T-cell (primary cell): ENCODE measurements around the gene TBC1D2. TPM values are rescaled to one million over a fixed set of nuclear protein-coding genes. Genes with fewer than 3 reads are reported as not detected.

ENCODE experiments used
- ATAC-seq, 4 experiments: fragments of 200-7000 bp in 3 of 4; fragments of 150-1000 bp in 1 of 4; cut with Tn5 transposase; replicated peaks in 1 of 4; 1 replicate in 3 of 4; 2 replicates in 1 of 4; pipeline ENCODE4 v1.10.0; 2021; ENCODE audit warnings: moderate library complexity in 3 of 4, mild to moderate bottlenecking in 2 of 4, moderate number of reproducible peaks in 1 of 4
- CTCF ChIA-PET, 2 donors: fragments of 300-600 bp; sonication (Branson Sonifier 250); formaldehyde crosslinking; loops; one replicate each; lab custom pipeline; 2022; ENCODE audit warnings: antibody characterized with exemption in 2 of 2; lab: Charles Lee
- POLR2A ChIA-PET, 2 donors: fragments of 300-600 bp; sonication (Branson Sonifier 250); formaldehyde crosslinking; loops; one replicate each; lab custom pipeline; 2022; ENCODE audit warnings: antibody characterized with exemption in 2 of 2; lab: Charles Lee
- DNase-seq, 35 experiments: peaks; one replicate each; pipeline versions ENCODE4 v3.0.0 to v3.0.0-alpha.2; 2013 to 2023
- H3K27ac ChIP-seq: one replicate; pipeline ENCODE4 v1.5.1; 2013; ENCODE audit warnings: low read length
- H3K27me3 ChIP-seq, 2 experiments: replicated peaks in 1 of 2; 1 replicate in 1 of 2; 2 replicates in 1 of 2; pipeline versions ENCODE4 v1.6.1 to v1.7.0; 2013; ENCODE audit warnings: low read length in 1 of 2, mixed read lengths in 1 of 2; ENCODE audit not compliant: control insufficient read depth in 2 of 2, insufficient read depth in 2 of 2; ENCODE audit errors: extremely low read depth in 1 of 2
- H3K36me3 ChIP-seq, 2 donors: 1 replicate in 1 of 2; 2 replicates in 1 of 2; pipeline versions ENCODE4 v1.6.1 to v1.7.0; 2013; ENCODE audit warnings: low read length in 1 of 2; ENCODE audit not compliant: control insufficient read depth in 2 of 2, insufficient read depth in 1 of 2; ENCODE audit errors: extremely low read depth in 1 of 2
- H3K4me1 ChIP-seq, 2 experiments: 1 replicate in 1 of 2; 2 replicates in 1 of 2; pipeline versions ENCODE4 v1.6.1 to v1.7.0; 2013; ENCODE audit warnings: low read length in 2 of 2, mixed read lengths in 1 of 2; ENCODE audit not compliant: insufficient read depth in 2 of 2, control insufficient read depth in 1 of 2; ENCODE audit errors: extremely low read depth in 1 of 2
- H3K4me3 ChIP-seq, 2 donors: 1 replicate in 1 of 2; 2 replicates in 1 of 2; pipeline versions ENCODE4 v1.5.1 to v1.7.0; 2013; ENCODE audit warnings: mild to moderate bottlenecking in 2 of 2, low read length in 1 of 2, moderate library complexity in 1 of 2; ENCODE audit not compliant: control insufficient read depth in 1 of 2; ENCODE audit errors: extremely low read depth in 1 of 2
- H3K9me3 ChIP-seq: 2 replicates; pipeline ENCODE4 v1.7.0; 2013
- H3K27ac Mint-ChIP-seq, 2 donors: one replicate each; pipeline ENCODE4 v1.8.0; 2020 to 2021; ENCODE audit warnings: mild to moderate bottlenecking in 2 of 2, mixed read lengths in 2 of 2
- H3K27me3 Mint-ChIP-seq, 2 donors: one replicate each; pipeline ENCODE4 v1.8.0; 2021 to 2022; ENCODE audit warnings: mixed read lengths in 2 of 2
- H3K36me3 Mint-ChIP-seq: one replicate; pipeline ENCODE4 v1.8.0; 2021; ENCODE audit warnings: mixed read lengths
- H3K4me1 Mint-ChIP-seq, 3 donors: one replicate each; pipeline ENCODE4 v1.8.0; 2020 to 2022; ENCODE audit warnings: mixed read lengths in 3 of 3, mild to moderate bottlenecking in 1 of 3
- H3K4me3 Mint-ChIP-seq, 3 donors: one replicate each; pipeline ENCODE4 v1.8.0; 2020 to 2022; ENCODE audit warnings: mild to moderate bottlenecking in 3 of 3, mixed read lengths in 3 of 3, moderate library complexity in 3 of 3
- H3K9me3 Mint-ChIP-seq, 3 donors: one replicate each; pipeline ENCODE4 v1.8.0; 2020 to 2022; ENCODE audit warnings: mixed read lengths in 3 of 3
- WGBS: methylation state at CpG from one replicate; pipeline ENCODE4 v1.1.5; 2013; ENCODE audit warnings: missing lambda C conversion rate; ENCODE audit not compliant: insufficient coverage; 5-methylcytosine and 5-hydroxymethylcytosine counted together
- total RNA-seq, 35 experiments: library from RNA in 6 of 35; stranded (reverse) in 6 of 35; fragments of 120-200 nt in 1 of 35; gene quantifications; one replicate each; pipeline versions ENCODE4 v1.2.1 to v1.2.4 and lab custom pipeline; 2013 to 2026

TBC1D2 gene
- total RNA-seq, 5 donors from 2014 or later (not counting 1 experiment from before 2014, with no cell fraction given) = 4.5 to 10.7 (median 7.1) TPM

DNA sequence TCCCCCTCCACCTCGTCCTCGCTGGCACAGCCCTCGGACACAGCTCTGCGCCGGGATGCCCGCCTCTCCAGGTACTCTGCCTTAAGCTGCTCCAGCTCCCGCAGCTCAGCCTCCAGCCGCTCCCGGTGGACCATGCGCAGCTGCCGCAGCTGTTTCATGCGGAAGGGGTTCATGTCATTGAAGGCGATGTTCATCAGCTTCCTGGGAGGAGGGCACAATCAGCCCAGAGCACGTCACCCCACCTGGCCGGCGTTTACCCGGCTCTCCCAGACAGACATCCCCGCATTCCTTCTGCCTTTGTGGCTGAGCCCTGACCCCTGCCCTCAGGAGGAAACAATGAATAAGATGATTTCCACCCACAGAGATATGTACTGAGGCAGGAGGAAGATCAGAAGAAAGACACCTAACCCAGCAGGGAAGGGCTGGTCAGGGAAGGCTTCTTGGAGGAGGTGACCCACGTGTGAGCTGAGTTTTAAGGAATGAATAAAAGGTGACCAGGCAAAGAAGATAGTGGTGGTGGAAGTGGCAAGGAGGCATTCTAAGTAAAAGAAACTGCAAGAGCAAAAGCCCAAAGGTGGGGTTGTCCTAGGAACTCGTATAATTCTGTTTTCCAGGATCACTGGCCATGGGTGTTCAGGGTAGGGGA lies 55.9 kb downstream of the TBC1D2 start:
- ATAC-seq = no peak
- Mint-ChIP-seq H3K4me3 (no peak overlapping the region), H3K4me1 (no peaks in the 10 kb centered on the region), H3K27me3 (no peaks in the 10 kb centered on the region), H3K36me3 (peaks cover 9% of the 10 kb centered on the region), H3K9me3 (no peaks in the 10 kb centered on the region), H3K27ac (no peak overlapping the region)
- no peaks in the 10 kb centered on the region for H3K4me1 ChIP-seq
- ChIA-PET POLR2A (no interaction called here), CTCF (no interaction called here)
- peaks cover 0 to 2% of the 10 kb centered on the region in 2 donors for H3K36me3 ChIP-seq
- H3K27ac ChIP-seq = no peak overlapping the region
- no peak overlapping the region for H3K4me3 ChIP-seq
- WGBS = 93% methylated on average over 14 of the region's 20 CpGs
- no peaks in the 10 kb centered on the region for H3K9me3 ChIP-seq
- no peak for DNase-seq
- H3K27me3 ChIP-seq = no peaks in the 10 kb centered on the region

DNA sequence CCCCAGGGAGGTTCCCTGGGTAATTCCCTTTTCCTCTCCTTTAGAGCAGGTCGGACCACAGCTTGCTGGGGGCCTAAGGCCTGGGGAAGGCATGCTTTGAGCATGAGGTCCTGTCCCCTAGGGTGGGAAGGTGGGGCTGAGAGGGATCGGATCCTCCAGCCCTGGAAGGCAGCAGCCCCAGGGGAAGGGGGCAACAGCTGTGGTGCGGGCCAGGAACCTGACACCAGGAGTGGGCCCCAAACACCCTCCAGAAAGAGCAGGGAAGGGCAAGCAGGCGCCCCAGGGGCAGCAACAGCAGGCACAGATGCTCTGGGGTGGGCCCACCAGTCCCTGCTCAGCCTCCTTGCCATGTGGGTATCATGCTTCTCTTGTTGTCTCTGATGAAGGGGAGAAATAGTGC lies 59.8 kb downstream of the TBC1D2 start:
- H3K9me3 Mint-ChIP-seq = no peaks in the 10 kb centered on the region
- H3K36me3 ChIP-seq = no peaks in the 10 kb centered on the region
- ChIA-PET POLR2A (no interaction called here), CTCF (interaction anchor here (0.7 to 1.2 kb wide), 2 partner anchors 10 to 156 kb away, joined by 4 to 6 read pairs; no protein-coding TSS in a partner anchor)
- peaks cover 12 to 19% (median 16%) of the 10 kb centered on the region in 3 donors for H3K4me1 Mint-ChIP-seq
- H3K36me3 Mint-ChIP-seq = peaks cover 5% of the 10 kb centered on the region
- H3K27ac Mint-ChIP-seq = no peak overlapping the region
- no peak for ATAC-seq
- H3K27me3 ChIP-seq = peaks cover 0 to 2% of the 10 kb centered on the region in 2 experiments
- no peaks in the 10 kb centered on the region for H3K27me3 Mint-ChIP-seq
- H3K27ac ChIP-seq = no peak overlapping the region
- DNase-seq = no peak
- no peak overlapping the region for H3K4me3 ChIP-seq
- H3K4me1 ChIP-seq = peaks cover 3 to 24% of the 10 kb centered on the region in 2 experiments
- no peaks in the 10 kb centered on the region for H3K9me3 ChIP-seq
- no peak overlapping the region for H3K4me3 Mint-ChIP-seq
- 100% methylated on average over 1 of the region's 4 CpGs for WGBS

DNA sequence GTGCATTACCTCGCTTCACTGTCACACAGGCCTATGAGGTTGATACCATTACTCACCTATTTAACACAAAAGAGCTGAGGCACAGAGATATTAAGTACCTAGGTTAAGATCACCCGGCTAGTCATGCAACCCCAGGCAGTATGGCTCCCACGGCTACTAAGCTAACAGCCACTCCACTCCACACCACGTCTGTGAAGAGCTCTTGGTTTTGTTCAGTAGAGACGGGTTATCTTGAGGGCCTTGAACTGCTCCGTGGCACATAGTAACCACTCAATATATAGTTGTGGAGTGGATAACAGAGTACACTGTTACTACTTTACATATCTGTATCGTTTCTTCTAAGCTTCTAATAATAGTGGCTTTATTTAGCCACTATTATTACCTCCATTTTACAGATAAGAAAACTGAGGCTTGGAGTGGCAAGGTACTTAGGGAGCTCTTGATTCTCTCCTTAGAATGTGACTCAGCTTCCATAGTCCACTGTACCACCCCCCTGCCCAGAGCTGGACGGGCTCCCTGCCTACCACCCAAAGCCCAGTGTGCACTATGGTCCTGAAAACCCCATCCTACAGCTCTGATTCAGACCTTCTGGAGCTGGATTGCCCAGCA lies 62.0 kb downstream of the TBC1D2 start:
- Histone ChIP-seq H3K36me3 (no peaks in the 10 kb centered on the region), H3K27me3 (peaks cover 0 to 2% of the 10 kb centered on the region in 2 experiments), H3K9me3 (no peaks in the 10 kb centered on the region), H3K4me1 (peaks cover 3 to 32% of the 10 kb centered on the region in 2 experiments), H3K27ac (peak overlapping the region; percentile 57), H3K4me3 (peak overlapping the region; percentile 80 to 84)
- no CpG with 5 or more reads among the region's 8 CpGs for WGBS
- Mint-ChIP-seq H3K4me1 (peaks cover 33 to 39% (median 38%) of the 10 kb centered on the region in 3 donors), H3K27me3 (no peaks in the 10 kb centered on the region), H3K36me3 (no peaks in the 10 kb centered on the region), H3K27ac (peak overlapping the region; percentile 73 to 76), H3K9me3 (no peaks in the 10 kb centered on the region), H3K4me3 (peak overlapping the region; percentile 84 to 86 (median 86))
- DNase-seq (no peak), ATAC-seq (no peak)
- ChIA-PET POLR2A (no interaction called here), CTCF (interaction anchor here (0.6 to 0.9 kb wide), 2 partner anchors 12 to 75 kb away, joined by 3 to 4 read pairs; no protein-coding TSS in a partner anchor)

DNA sequence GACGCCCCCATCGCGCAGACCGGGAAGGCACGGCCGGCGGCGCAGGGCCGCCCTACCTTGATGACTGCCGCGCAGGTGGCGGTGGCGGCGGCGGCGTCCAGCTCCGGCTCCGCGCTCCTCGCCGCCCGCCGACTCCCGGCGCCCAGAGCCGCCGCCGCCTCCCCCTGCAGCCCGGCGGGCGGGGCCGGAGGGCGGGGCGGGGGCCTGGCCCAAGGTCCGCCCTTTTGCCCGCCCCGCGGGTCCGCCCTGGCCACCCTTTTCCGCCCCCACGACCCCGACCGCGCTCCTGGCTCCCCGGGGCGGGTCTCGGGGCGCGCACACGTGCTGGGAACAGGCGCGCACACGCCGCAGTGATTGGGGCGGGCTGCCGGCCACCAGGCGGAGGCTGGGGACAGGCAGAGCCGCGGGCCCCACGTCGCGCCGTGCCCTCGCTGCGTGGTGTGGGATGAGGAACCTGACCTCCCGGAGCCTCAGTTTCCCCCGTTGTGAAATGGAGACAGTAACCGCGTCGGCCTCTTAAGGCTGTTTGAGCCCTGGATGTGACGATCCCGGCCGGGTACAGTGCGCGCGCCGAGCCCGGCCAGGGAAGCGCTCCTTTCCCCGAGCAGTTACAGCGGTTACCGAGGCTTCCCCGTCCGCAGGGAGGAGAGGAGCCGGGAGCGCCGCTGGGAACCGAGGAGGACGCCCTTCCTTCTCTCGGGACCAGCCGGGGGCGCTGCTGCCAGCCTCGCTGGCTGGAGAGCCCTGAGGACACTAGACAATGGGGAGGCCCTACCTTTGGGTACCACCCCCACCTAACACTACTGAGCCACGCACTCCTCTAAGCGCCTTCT lies 62.7 kb downstream of the TBC1D2 start, which contains the start of gene CORO2A:
Gene CORO2A (minus strand): TSS at position 135 of the 833 bp plus-strand sequence. CDS start 34,977 bp downstream, outside the sequence.
- Mint-ChIP-seq H3K27ac (peak within 1 kb of the TSS; percentile 73 to 76), H3K36me3 (peaks cover under 1% of the 10 kb centered on the region), H3K4me1 (peaks cover 40 to 46% (median 45%) of the 10 kb centered on the region in 3 donors), H3K27me3 (no peaks in the 10 kb centered on the region), H3K4me3 (peak within 1 kb of the TSS; percentile 84 to 86 (median 86)), H3K9me3 (no peaks in the 10 kb centered on the region)
- Histone ChIP-seq H3K36me3 (no peaks in the 10 kb centered on the region), H3K27me3 (peaks cover 0 to 2% of the 10 kb centered on the region in 2 experiments), H3K4me1 (peaks cover 3 to 32% of the 10 kb centered on the region in 2 experiments), H3K9me3 (no peaks in the 10 kb centered on the region), H3K27ac (peak within 1 kb of the TSS; percentile 57), H3K4me3 (peak within 1 kb of the TSS; percentile 80 to 85)
- ATAC-seq = peak; percentile 78 to 82 (median 82)
- ChIA-PET CTCF (interaction anchor here (0.9 to 1.3 kb wide), 3 partner anchors 13 to 91 kb away, joined by 3 to 4 read pairs (median 3); no protein-coding TSS in a partner anchor), POLR2A (no interaction called here)
- WGBS = under 1% methylated on average over 86 of the region's 95 CpGs
- DNase-seq = peak in 34 of 35 experiments; percentile 13 to 79 (median 44)

DNA sequence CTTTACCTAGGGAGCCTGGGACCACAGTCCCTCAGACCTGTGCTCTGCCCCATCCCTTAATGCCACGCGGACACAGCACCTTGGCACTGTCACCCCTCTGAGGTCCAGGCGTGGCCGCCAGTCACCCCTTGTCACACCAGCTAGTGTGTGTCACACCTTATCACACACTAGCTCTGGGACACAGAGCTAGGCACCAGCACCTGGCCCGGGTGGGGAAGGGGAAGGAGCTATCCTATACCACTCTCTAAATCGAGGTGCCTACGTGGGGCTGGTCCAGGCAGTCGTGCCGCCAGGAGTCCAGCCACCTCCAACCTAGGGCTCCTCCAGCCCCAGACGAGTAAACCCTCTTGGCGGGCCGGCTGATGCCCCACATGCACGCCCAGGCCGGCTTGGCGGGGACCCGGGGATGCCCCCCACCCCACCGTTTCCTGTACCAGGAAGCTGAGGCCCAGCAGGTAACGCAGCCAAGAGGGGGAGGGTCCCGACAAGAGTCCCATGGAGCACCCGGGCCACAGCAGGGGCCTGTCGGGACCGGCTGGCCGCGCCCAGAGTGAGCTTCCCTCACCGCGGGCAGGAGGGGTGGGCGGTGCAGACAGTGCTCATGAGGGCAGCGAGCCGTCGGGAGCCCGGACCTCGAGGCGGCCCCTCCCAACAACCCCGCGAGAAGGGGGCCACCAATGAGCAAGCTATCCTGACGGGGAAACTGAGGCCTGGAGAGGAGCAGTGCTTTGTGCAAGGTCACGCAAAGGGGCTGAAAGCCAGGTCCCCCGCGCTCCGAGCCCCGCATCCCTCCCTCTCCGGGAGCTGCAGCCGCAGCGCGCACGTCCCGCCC lies 63.6 kb downstream of the TBC1D2 start:
- peaks cover 3 to 32% of the 10 kb centered on the region in 2 experiments for H3K4me1 ChIP-seq
- peaks cover 0 to 2% of the 10 kb centered on the region in 2 experiments for H3K27me3 ChIP-seq
- Mint-ChIP-seq H3K4me1 (peaks cover 45 to 48% (median 48%) of the 10 kb centered on the region in 3 donors), H3K27me3 (no peaks in the 10 kb centered on the region), H3K9me3 (no peaks in the 10 kb centered on the region), H3K36me3 (peaks cover 4% of the 10 kb centered on the region), H3K27ac (peak overlapping the region in 1 of 2 donors; percentile 66), H3K4me3 (peak overlapping the region; percentile 75 to 86 (median 81))
- H3K27ac ChIP-seq = no peak overlapping the region
- ChIA-PET POLR2A (interaction anchor here in 1 of 2 donors (0.5 kb wide), 1 partner anchor 66 kb away, joined by 8 read pairs; no protein-coding TSS in a partner anchor), CTCF (interaction anchor here (0.6 to 1.3 kb wide), 4 partner anchors 74 to 119 kb away, joined by 3 to 4 read pairs (median 3); no protein-coding TSS in a partner anchor)
- H3K4me3 ChIP-seq = peak overlapping the region; percentile 71 to 85
- WGBS = 2% methylated on average over 39 of the region's 47 CpGs
- H3K9me3 ChIP-seq = no peaks in the 10 kb centered on the region
- peak in 27 of 35 experiments; percentile 8 to 53 (median 26) for DNase-seq
- H3K36me3 ChIP-seq = no peaks in the 10 kb centered on the region
- ATAC-seq = peak; percentile 29 to 40 (median 35)
